GM04504 (cell line): Measurements from ENCODE around the gene ACOX1.

ENCODE experiments used
- DNase-seq: peaks from one replicate; pipeline ENCODE4 v3.0.0-alpha.2; 2012; ENCODE audit warnings: low read depth

ACOX1 gene

DNA sequence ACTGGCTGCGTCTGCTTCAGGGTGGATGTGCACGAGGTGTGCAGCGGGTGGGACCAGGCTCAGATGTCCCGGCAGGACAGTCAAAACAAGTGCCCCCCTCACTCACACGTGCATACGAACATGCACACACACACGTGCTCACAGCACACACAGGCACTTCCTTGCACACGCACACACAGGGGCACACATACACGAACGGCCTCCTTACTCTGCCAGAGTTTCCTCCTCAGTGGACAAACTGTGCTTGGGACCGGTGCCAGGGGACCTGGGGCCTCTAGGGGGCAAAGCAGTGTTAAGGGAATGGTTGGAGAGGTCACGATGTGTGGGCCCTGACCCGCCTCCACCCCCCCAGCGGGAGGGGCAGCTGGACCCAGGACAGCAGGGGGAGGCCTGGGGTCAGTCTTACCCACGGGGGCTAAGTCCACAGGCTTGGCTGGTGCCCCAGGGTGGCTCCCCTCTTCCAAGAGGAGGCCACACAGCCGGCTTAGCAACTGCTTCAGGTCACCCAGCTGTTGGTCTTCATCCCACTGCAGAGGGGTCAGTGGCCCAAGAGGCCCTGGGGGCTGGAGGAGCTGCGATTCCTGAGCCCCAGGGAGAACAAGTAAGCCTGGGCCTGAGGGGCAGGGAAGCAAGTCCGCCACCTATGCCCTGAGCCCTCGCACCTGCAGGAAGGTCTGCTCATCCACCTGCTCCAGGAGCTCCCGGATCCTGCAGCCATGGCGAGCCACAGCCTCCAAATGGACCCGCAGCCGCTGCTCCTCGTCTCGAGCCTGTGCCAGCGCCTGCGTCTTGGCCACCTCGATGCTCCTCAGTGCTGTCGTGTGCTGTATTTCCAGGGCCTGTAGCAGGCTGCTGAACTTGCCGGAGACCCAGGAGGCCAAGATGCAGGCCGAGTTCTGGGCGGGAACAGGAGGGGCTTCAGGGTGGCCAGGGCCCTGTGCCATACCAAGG, 87.1 kb downstream of the ACOX1 start:
- DNase-seq = no peak
